ENCODE results near the gene PLEKHA6. TPM values are rescaled to one million over a fixed set of nuclear protein-coding genes. Genes with fewer than 3 reads are reported as not detected.

Gene PLEKHA6
- total RNA-seq, 2 experiments from 2014 or later, result 0.86 to 0.87 TPM

DNA sequence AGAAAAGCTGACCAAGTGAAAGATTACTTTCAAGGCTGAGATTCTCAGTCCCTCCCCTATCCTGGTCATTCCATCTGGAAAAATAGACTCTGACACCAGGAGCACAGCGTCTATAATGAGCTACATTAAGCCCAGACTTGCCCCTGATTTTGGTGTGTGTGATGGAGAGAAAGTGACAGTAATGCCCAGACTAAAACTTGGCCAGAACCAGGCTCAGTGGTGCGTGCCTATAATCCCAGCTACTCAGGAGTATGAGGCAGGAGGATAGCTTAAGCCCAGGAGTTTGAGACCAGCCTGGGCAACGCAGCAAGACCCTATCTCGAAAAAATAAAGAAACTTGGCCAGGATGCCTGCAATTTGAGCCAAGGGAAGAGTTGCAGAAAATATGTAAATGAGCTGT lies 15.9 kb downstream of the PLEKHA6 start:
- ATAC-seq, result no peak
- Mint-ChIP-seq H3K4me3 (no peak overlapping the region), H3K4me1 (peaks cover 4% of the 10 kb centered on the region), H3K27me3 (peaks cover 2% of the 10 kb centered on the region), H3K27ac (no peak overlapping the region), H3K36me3 (ENCODE audit: low read depth) (no peaks in the 10 kb centered on the region), H3K9me3 (ENCODE audit: low read depth) (no peaks in the 10 kb centered on the region)
- DNase-seq, result no peak
- POLR2A ChIA-PET, result no interaction called here
- intact Hi-C loops (cut with DNase I, micrococcal nuclease), result no loop called here
- CTCF ChIA-PET, result interaction anchor here (0.6 to 1.4 kb wide), 5 partner anchors 10 to 89 kb away, joined by 3 to 5 read pairs (median 4); no protein-coding TSS in a partner anchor

DNA sequence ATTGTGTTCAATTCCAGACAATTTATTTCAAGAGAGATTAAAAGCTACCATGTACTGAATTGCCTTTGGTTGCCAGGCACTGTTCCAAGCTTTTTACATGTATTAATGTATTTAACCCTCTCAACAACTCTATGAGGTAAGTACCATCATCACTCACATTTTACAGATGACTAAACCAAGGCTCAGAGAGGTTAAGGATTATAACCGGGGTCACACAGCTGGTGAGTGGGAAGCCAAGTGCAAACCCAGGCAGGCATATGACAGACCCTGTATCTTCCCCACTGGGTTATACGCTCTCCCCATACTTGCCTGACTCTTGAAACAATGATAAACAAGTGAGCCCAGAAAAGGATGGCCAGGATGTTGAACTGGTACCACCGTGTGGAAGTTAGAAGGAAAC lies 16.5 kb downstream of the PLEKHA6 start:
- POLR2A ChIA-PET, result no interaction called here
- no peak overlapping the region for H3K4me3 Mint-ChIP-seq
- H3K27me3 Mint-ChIP-seq, result peaks cover 2% of the 10 kb centered on the region
- H3K4me1 Mint-ChIP-seq, result peaks cover 4% of the 10 kb centered on the region
- H3K27ac Mint-ChIP-seq, result no peak overlapping the region
- CTCF ChIA-PET, result interaction anchor here (0.6 to 1.7 kb wide), 6 partner anchors 12 to 452 kb away, joined by 3 to 7 read pairs (median 4); no protein-coding TSS in a partner anchor
- no peaks in the 10 kb centered on the region for H3K36me3 Mint-ChIP-seq (ENCODE audit: low read depth)
- intact Hi-C loops (cut with DNase I, micrococcal nuclease), result no loop called here
- ATAC-seq, result peak; percentile 4
- no peak for DNase-seq
- no peaks in the 10 kb centered on the region for H3K9me3 Mint-ChIP-seq (ENCODE audit: low read depth)

DNA sequence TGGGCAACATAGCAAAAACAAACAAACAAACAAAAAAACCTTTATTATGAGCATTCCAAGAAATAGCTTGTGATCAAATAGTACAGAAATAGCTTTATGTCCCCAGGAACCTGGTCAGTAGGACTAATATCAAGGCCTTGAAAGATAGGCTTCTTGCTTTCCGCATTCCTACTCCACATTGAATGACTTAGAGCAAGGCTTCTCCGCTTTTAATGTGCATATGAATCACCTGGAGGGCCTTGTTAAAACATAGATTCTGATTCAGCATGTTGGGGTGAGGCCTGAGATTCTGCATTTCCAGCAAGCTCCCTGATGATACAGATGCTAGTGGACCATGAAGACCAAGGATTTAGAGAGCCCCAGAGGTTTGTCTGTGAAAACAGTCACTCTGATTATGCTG lies 17.4 kb downstream of the PLEKHA6 start:
- intact Hi-C loops (cut with DNase I, micrococcal nuclease), result no loop called here
- no peaks in the 10 kb centered on the region for H3K36me3 Mint-ChIP-seq (ENCODE audit: low read depth)
- no peak for ATAC-seq
- H3K4me3 Mint-ChIP-seq, result no peak overlapping the region
- peaks cover 4% of the 10 kb centered on the region for H3K4me1 Mint-ChIP-seq
- POLR2A ChIA-PET, result no interaction called here
- peaks cover 2% of the 10 kb centered on the region for H3K27me3 Mint-ChIP-seq
- H3K9me3 Mint-ChIP-seq (ENCODE audit: low read depth), result no peaks in the 10 kb centered on the region
- CTCF ChIA-PET, result interaction anchor here (0.8 to 1.7 kb wide), 6 partner anchors 11 to 135 kb away, joined by 3 to 7 read pairs (median 4); no protein-coding TSS in a partner anchor
- H3K27ac Mint-ChIP-seq, result no peak overlapping the region
- no peak for DNase-seq

DNA sequence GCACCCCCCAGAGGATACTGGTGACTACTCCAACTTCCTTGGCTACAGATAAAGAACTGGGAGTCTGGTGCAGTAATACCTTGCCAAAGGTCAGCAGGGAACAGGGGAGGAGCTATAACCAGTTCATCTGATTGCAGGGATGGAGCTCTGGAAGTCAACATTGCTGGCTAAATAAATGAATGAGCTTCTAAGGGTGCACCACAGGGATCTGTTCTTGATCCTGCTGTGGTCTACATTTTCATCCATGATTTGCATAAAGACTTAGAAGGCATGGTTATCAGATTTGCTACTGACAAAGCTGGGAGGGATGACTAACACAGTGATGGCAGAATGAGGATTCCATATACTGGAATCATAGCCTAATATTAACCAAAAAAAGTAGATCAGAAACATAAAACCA lies 18.3 kb downstream of the PLEKHA6 start:
- ATAC-seq (no peak), DNase-seq (no peak)
- ChIA-PET CTCF (interaction anchor here (1.3 to 1.7 kb wide), 5 partner anchors 20 to 135 kb away, joined by 3 to 7 read pairs (median 5); no protein-coding TSS in a partner anchor), POLR2A (no interaction called here)
- Mint-ChIP-seq H3K4me3 (no peak overlapping the region), H3K27ac (no peak overlapping the region), H3K4me1 (peaks cover 4% of the 10 kb centered on the region), H3K27me3 (peaks cover 2% of the 10 kb centered on the region), H3K9me3 (ENCODE audit: low read depth) (no peaks in the 10 kb centered on the region), H3K36me3 (ENCODE audit: low read depth) (no peaks in the 10 kb centered on the region)
- intact Hi-C loops (cut with DNase I, micrococcal nuclease), result no loop called here

DNA sequence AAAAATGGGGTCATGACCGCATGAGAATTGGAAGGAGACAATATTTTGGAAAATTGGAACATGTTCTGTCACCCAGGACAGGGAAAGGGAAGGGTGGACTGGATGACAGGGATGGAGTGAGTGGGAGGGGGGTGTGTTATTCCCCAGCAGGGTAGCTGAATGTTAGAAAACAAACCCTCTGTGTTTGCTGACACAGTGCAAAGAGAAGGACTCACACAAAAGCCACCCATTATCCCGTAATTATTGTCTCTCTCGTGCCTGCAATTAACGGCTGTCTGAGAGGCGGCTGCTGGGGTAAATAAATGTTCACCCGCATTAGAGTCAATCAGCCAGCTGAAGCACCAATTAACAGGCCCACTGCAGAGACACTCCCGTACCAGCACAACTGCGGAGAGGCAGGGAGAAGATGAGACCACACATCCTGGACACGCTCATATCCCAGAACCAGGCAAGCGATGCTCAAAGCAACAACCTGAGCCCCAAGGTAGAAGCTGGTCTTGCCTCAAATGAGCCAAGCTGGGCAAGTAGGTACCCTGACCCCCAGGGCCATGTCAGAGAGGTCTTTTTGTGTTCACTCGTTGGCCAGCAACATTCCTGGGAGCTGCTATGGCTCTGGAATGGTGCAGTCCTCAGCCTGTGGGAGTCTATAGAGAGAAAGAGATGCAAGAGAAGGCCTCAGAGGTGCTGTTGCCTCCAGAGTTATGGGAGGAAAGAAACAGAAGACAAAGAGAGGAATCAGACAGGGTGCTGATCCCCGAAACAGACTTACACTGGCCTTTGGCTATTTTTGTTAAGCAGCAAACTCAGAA lies 19.4 kb downstream of the PLEKHA6 start:
- ChIA-PET POLR2A (no interaction called here), CTCF (interaction anchor here (0.6 to 1.5 kb wide), 6 partner anchors 23 to 225 kb away, joined by 3 to 6 read pairs (median 3); no protein-coding TSS in a partner anchor)
- intact Hi-C loops (cut with DNase I, micrococcal nuclease), result no loop called here

DNA sequence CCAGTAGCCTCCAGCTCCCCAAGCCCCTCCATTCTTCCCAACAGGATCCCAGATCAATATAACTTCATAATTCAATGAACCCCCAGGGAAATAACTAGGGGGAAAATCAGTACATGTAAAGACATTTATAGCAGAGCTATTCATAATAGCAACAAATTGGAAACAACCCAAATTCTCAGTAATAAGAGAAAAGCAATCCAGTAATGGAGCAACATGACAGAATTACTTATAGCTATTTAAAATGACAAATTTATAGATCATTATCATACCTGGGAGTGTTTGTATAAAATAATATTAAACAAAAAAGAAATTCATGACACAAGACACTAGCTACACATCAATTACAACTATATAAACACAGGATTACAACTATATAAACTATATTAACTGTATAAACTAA lies 20.2 kb downstream of the PLEKHA6 start:
- ATAC-seq (no peak), DNase-seq (no peak)
- no peaks in the 10 kb centered on the region for H3K27me3 Mint-ChIP-seq
- intact Hi-C loops (cut with DNase I, micrococcal nuclease), result no loop called here
- H3K9me3 Mint-ChIP-seq (ENCODE audit: low read depth), result no peaks in the 10 kb centered on the region
- CTCF ChIA-PET, result interaction anchor here (0.8 to 1.0 kb wide), 2 partner anchors 151 to 169 kb away, joined by 3 read pairs; no protein-coding TSS in a partner anchor
- H3K4me1 Mint-ChIP-seq, result no peaks in the 10 kb centered on the region
- H3K4me3 Mint-ChIP-seq, result no peak overlapping the region
- no peak overlapping the region for H3K27ac Mint-ChIP-seq
- POLR2A ChIA-PET, result no interaction called here
- H3K36me3 Mint-ChIP-seq (ENCODE audit: low read depth), result no peaks in the 10 kb centered on the region

More for the DNA sequence above, 19.4 kb downstream of the PLEKHA6 start:
- H3K4me1 Mint-ChIP-seq, result no peaks in the 10 kb centered on the region
- no peaks in the 10 kb centered on the region for H3K27me3 Mint-ChIP-seq
- no peak overlapping the region for H3K4me3 Mint-ChIP-seq
- H3K27ac Mint-ChIP-seq, result no peak overlapping the region
- no peaks in the 10 kb centered on the region for H3K36me3 Mint-ChIP-seq (ENCODE audit: low read depth)
- DNase-seq (no peak), ATAC-seq (no peak)
- no peaks in the 10 kb centered on the region for H3K9me3 Mint-ChIP-seq (ENCODE audit: low read depth)

DNA sequence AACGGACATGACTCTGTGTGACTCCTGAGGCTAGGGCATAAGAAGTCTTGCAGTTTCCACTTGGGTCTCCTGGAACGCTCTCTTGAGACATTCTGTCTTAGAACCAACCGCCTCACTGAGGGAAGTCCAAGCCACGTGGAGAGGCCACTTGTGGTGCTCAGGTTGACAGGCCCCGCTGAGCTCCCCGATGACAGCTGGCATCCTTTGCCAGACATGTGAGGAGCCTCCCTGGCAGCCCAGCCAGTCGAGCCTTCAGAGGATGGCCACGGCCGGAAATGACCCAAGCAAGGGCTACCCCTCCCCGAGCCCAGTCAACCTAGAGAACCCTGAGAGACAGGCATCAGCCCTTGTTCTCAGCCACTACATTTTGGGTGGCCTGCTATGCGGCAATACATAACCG lies 20.7 kb downstream of the PLEKHA6 start:
- intact Hi-C loops (cut with DNase I, micrococcal nuclease), result no loop called here
- no peaks in the 10 kb centered on the region for H3K4me1 Mint-ChIP-seq
- ChIA-PET POLR2A (no interaction called here), CTCF (interaction anchor here (1.0 kb wide), 1 partner anchor 169 kb away, joined by 3 read pairs; no protein-coding TSS in a partner anchor)
- no peaks in the 10 kb centered on the region for H3K9me3 Mint-ChIP-seq (ENCODE audit: low read depth)
- H3K4me3 Mint-ChIP-seq, result no peak overlapping the region
- H3K36me3 Mint-ChIP-seq (ENCODE audit: low read depth), result no peaks in the 10 kb centered on the region
- no peak overlapping the region for H3K27ac Mint-ChIP-seq
- DNase-seq (no peak), ATAC-seq (no peak)
- H3K27me3 Mint-ChIP-seq, result no peaks in the 10 kb centered on the region

DNA sequence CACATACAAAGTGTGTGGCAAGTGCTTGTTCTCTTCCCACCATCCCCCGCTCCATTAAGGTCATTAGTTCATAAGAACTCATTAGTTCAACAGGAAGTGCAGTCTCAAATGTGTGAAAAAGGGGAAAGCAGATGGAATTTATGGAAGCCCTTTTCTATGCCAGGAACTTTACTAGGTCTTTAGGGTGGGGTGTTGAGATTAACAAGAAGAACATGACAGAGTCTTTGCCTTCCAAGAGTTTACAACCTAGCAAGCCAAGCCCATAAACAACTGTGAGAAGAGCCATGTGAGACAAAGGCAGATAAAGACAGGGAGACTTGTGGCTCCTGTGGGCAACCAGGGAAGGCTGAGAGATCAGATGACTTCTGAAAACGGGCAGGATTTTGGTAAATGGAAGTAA lies 21.4 kb downstream of the PLEKHA6 start:
- intact Hi-C loops (cut with DNase I, micrococcal nuclease), result no loop called here
- CTCF ChIA-PET, result interaction anchor here (0.9 kb wide), 1 partner anchor 175 kb away, joined by 3 read pairs; no protein-coding TSS in a partner anchor
- Mint-ChIP-seq H3K27me3 (no peaks in the 10 kb centered on the region), H3K36me3 (ENCODE audit: low read depth) (no peaks in the 10 kb centered on the region), H3K9me3 (ENCODE audit: low read depth) (no peaks in the 10 kb centered on the region), H3K4me1 (no peaks in the 10 kb centered on the region), H3K27ac (no peak overlapping the region), H3K4me3 (no peak overlapping the region)
- no peak for ATAC-seq
- DNase-seq, result no peak
- POLR2A ChIA-PET, result no interaction called here

DNA sequence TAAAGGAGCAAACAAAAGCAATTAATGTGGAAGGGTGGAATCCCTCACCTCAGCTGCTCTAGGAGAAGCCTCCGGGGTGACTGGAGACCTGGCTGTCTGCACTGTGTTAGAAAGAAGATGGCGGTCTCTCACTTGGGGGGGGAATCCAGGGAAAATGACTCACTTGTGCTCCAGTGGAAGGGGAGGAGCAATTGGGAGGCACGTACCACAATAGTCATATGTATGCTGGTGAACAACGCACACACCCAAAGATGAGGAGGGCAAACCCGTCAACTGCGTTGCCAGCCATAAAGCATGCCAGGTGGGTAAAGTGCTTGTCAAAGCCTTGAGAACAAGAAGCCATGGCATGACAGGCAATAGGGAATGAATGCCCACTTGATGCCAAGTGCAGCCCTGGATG lies 22.1 kb downstream of the PLEKHA6 start:
- no peaks in the 10 kb centered on the region for H3K4me1 Mint-ChIP-seq
- intact Hi-C loops (cut with DNase I, micrococcal nuclease), result no loop called here
- ChIA-PET POLR2A (no interaction called here), CTCF (interaction anchor here (0.9 kb wide), 1 partner anchor 175 kb away, joined by 3 read pairs; no protein-coding TSS in a partner anchor)
- H3K27ac Mint-ChIP-seq, result no peak overlapping the region
- no peak for DNase-seq
- no peaks in the 10 kb centered on the region for H3K9me3 Mint-ChIP-seq (ENCODE audit: low read depth)
- no peaks in the 10 kb centered on the region for H3K27me3 Mint-ChIP-seq
- H3K4me3 Mint-ChIP-seq, result no peak overlapping the region
- no peaks in the 10 kb centered on the region for H3K36me3 Mint-ChIP-seq (ENCODE audit: low read depth)
- no peak for ATAC-seq

DNA sequence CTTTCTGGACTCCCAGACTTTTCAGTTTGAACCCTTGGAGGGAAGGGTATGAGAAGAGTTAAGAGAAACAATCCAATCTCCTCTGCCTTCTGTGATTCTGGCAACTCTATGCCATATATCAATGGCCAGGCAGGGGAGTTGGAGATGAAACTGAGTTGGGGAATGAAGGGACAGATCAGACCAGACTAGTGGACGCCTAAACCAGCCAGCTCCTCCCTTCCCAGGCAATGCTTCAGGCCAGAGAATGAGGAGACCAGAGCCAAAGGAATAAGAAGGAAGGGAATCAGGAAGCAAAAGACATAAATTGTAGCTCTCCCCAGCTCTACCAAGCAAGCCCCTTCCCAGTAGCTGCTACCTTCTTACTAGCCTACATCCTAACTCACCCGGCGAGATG lies 22.7 kb downstream of the PLEKHA6 start:
- ATAC-seq, result no peak
- no peaks in the 10 kb centered on the region for H3K36me3 Mint-ChIP-seq (ENCODE audit: low read depth)
- H3K4me1 Mint-ChIP-seq, result no peaks in the 10 kb centered on the region
- ChIA-PET CTCF (no interaction called here), POLR2A (no interaction called here)
- DNase-seq, result no peak
- intact Hi-C loops (cut with DNase I, micrococcal nuclease), result no loop called here
- H3K4me3 Mint-ChIP-seq, result no peak overlapping the region
- H3K27me3 Mint-ChIP-seq, result no peaks in the 10 kb centered on the region
- H3K27ac Mint-ChIP-seq, result no peak overlapping the region
- no peaks in the 10 kb centered on the region for H3K9me3 Mint-ChIP-seq (ENCODE audit: low read depth)

DNA sequence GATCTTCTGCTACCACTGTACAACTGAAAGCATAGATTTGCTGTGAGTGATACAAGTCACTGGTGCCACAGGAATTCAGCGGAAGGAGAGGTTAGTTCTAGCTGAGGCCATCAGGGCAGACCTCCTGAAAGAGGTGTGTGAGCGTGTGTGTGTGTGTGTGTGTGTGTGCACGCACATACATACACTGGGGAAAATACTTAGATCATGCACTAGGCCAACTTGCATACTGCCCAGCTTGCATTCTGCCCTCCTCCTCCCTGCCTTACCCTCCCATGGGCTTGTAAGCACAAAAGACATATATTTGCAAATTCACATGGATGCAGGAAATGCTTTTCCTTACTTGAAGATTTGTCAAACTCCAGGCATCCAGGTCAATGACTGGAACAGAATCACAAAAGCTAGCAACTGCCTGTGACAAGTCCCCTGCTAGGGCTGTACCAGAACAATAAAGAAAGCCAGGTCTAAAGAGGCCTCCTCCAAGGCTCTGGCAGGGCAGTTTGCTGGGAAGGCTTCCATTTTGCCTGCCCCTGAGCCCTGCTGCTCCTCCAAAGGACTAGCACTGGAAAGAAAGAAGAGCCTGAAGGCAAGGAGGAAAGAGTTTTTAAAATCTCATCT lies 23.2 kb downstream of the PLEKHA6 start:
- DNase-seq, result no peak

DNA sequence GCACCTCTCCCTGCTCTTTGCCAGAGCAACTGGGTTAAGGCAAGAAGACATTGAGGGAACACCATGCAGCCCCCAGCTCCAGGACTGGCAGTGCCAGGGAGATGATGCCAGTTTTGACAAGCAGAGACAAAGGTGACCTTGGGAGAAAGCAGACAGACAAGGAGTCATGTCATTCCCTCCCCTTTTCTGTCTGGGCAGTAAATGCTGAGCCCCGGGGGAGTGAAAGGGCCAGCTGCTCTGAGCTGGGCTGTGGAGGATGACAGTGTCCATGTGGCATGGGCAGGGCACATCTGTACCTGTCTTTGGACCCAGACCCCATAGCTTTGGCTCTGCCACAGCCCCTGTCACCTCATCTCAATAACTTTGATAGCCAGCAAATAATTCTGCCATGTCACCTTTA lies 24.2 kb downstream of the PLEKHA6 start:
- no peak for ATAC-seq
- no peak for DNase-seq
- Mint-ChIP-seq H3K27me3 (no peaks in the 10 kb centered on the region), H3K36me3 (ENCODE audit: low read depth) (no peaks in the 10 kb centered on the region), H3K27ac (no peak overlapping the region), H3K4me1 (no peaks in the 10 kb centered on the region), H3K9me3 (ENCODE audit: low read depth) (no peaks in the 10 kb centered on the region), H3K4me3 (no peak overlapping the region)
- ChIA-PET CTCF (interaction anchor here (0.6 kb wide), 1 partner anchor 194 kb away, joined by 3 read pairs; no protein-coding TSS in a partner anchor), POLR2A (no interaction called here)
- intact Hi-C loops (cut with DNase I, micrococcal nuclease), result no loop called here

More for the DNA sequence above, 23.2 kb downstream of the PLEKHA6 start:
- H3K36me3 Mint-ChIP-seq (ENCODE audit: low read depth), result no peaks in the 10 kb centered on the region
- H3K27me3 Mint-ChIP-seq, result no peaks in the 10 kb centered on the region
- H3K27ac Mint-ChIP-seq, result no peak overlapping the region
- H3K9me3 Mint-ChIP-seq (ENCODE audit: low read depth), result no peaks in the 10 kb centered on the region
- intact Hi-C loops (cut with DNase I, micrococcal nuclease), result no loop called here
- ATAC-seq, result no peak
- ChIA-PET CTCF (interaction anchor here (0.8 kb wide), 1 partner anchor 81 kb away, joined by 4 read pairs; no protein-coding TSS in a partner anchor), POLR2A (no interaction called here)
- no peak overlapping the region for H3K4me3 Mint-ChIP-seq
- H3K4me1 Mint-ChIP-seq, result no peaks in the 10 kb centered on the region

Measured in activated CD4-positive, alpha-beta T cell treated with anti-CD3 and anti-CD28 coated beads for 36 hours (primary cell).